GM23338 (cell line): ENCODE measurements around the gene MYO7B. TPM values are rescaled to one million over a fixed set of nuclear protein-coding genes. Genes with fewer than 3 reads are reported as not detected.

ENCODE experiments used
- ATAC-seq: fragments of 200-7000 bp; cut with Tn5 transposase; 3 replicates; pipeline ENCODE4 v1.9.1; 2020
- DNase-seq: peaks from one replicate; pipeline ENCODE4 v3.0.0-alpha.2; 2015; ENCODE audit warnings: low spot score
- H2AFZ ChIP-seq: fragments of 200-600 bp; sonication (generic); 2 replicates; pipeline ENCODE4 v1.8.0; 2016; ENCODE audit warnings: antibody characterized with exemption, mild to moderate bottlenecking, moderate library complexity
- H3F3A ChIP-seq: fragments of 200-600 bp; sonication (generic); replicated peaks from 2 replicates; pipeline ENCODE4 v1.8.0; 2017; ENCODE audit warnings: antibody characterized with exemption, mixed run types, low read depth
- H3K27ac ChIP-seq: fragments of 200-600 bp; sonication (generic); 2 replicates; pipeline ENCODE4 v1.6.1; 2016; ENCODE audit warnings: low read depth
- H3K27me3 ChIP-seq: fragments of 200-600 bp; sonication (generic); 2 replicates; pipeline ENCODE4 v1.8.0; 2016; ENCODE audit warnings: mild to moderate bottlenecking, mixed run types, moderate library complexity; ENCODE audit not compliant: insufficient read depth
- H3K36me3 ChIP-seq: fragments of 200-600 bp; sonication (generic); 2 replicates; pipeline ENCODE4 v1.8.0; 2016; ENCODE audit warnings: mild to moderate bottlenecking; ENCODE audit not compliant: insufficient read depth
- H3K4me1 ChIP-seq: fragments of 200-600 bp; sonication (generic); 2 replicates; pipeline ENCODE4 v1.8.0; 2016; ENCODE audit warnings: mild to moderate bottlenecking, moderate library complexity; ENCODE audit not compliant: insufficient read depth
- H3K4me2 ChIP-seq: fragments of 200-600 bp; sonication (generic); 2 replicates; pipeline ENCODE4 v1.7.1; 2017; ENCODE audit warnings: mixed run types
- H3K4me3 ChIP-seq: fragments of 200-600 bp; sonication (generic); 2 replicates; pipeline ENCODE4 v1.6.1; 2016; ENCODE audit warnings: mixed run types
- H3K79me2 ChIP-seq: fragments of 200-600 bp; sonication (generic); replicated peaks from 2 replicates; pipeline ENCODE4 v1.8.0; 2017; ENCODE audit warnings: mild to moderate bottlenecking; ENCODE audit not compliant: insufficient read depth
- H3K9me2 ChIP-seq: fragments of 200-600 bp; sonication (generic); 2 replicates; pipeline ENCODE4 v1.8.0; 2017; ENCODE audit not compliant: insufficient read depth
- H4K20me1 ChIP-seq: fragments of 200-600 bp; sonication (generic); replicated peaks from 2 replicates; pipeline ENCODE4 v1.8.0; 2017; ENCODE audit warnings: mild to moderate bottlenecking; ENCODE audit not compliant: insufficient read depth
- H3K27ac Mint-ChIP-seq: 2 replicates; pipeline ENCODE4 v1.8.0; 2020; ENCODE audit warnings: inconsistent platforms, mild to moderate bottlenecking, moderate library complexity, mixed read lengths
- H3K27me3 Mint-ChIP-seq: 3 replicates; pipeline ENCODE4 v1.8.0; 2022; ENCODE audit warnings: low read depth, mild to moderate bottlenecking, moderate library complexity, mixed read lengths, inconsistent platforms; ENCODE audit not compliant: insufficient read depth, poor library complexity
- H3K36me3 Mint-ChIP-seq: 3 replicates; pipeline ENCODE4 v1.8.0; 2021; ENCODE audit warnings: low read depth, mild to moderate bottlenecking, inconsistent platforms, moderate library complexity, mixed read lengths
- H3K4me1 Mint-ChIP-seq: 3 replicates; pipeline ENCODE4 v1.8.0; 2020; ENCODE audit warnings: mild to moderate bottlenecking, inconsistent platforms, mixed read lengths
- H3K4me3 Mint-ChIP-seq: 3 replicates; pipeline ENCODE4 v1.8.0; 2021; ENCODE audit warnings: moderate library complexity, mild to moderate bottlenecking, inconsistent platforms, mixed read lengths
- H3K9me3 Mint-ChIP-seq: 3 replicates; pipeline ENCODE4 v1.8.0; 2020; ENCODE audit warnings: moderate library complexity, mild to moderate bottlenecking, inconsistent platforms, mixed read lengths
- CREB1 ChIP-seq: fragments of 250-450 bp; sonication (Bioruptor Pico); IDR thresholded peaks from 2 replicates; pipeline ENCODE4 v1.5.0; 2020; ENCODE audit warnings: low read depth, mild to moderate bottlenecking, moderate library complexity
- CTCF ChIP-seq, 2 experiments: fragments of 200-600 bp in 1 of 2; sonication (generic) in 1 of 2; conservative IDR thresholded peaks; 2 replicates each; pipeline versions ENCODE4 v1.5.1 to v1.6.1; 2016 to 2017; ENCODE audit warnings: antibody characterized with exemption in 2 of 2, low read depth in 2 of 2, mild to moderate bottlenecking in 2 of 2, moderate library complexity in 1 of 2
- ETS1 ChIP-seq: IDR thresholded peaks from 2 replicates; pipeline ENCODE4 v1.6.1; 2016; ENCODE audit warnings: antibody characterized with exemption
- EZH2 ChIP-seq: fragments of 200-600 bp; sonication (generic); IDR thresholded peaks from one replicate; pipeline ENCODE4 v1.8.0; 2017; ENCODE audit warnings: antibody characterized with exemption, mild to moderate bottlenecking, low read depth; ENCODE audit not compliant: unreplicated experiment
- EZH2phosphoT487 ChIP-seq: fragments of 200-600 bp; sonication (generic); IDR thresholded peaks from one replicate; pipeline ENCODE4 v1.8.1; 2018; ENCODE audit warnings: antibody characterized with exemption; ENCODE audit not compliant: unreplicated experiment
- JUNB ChIP-seq: IDR thresholded peaks from one replicate; pipeline ENCODE4 v1.6.1; 2016; ENCODE audit warnings: antibody characterized with exemption; ENCODE audit not compliant: unreplicated experiment
- NANOG ChIP-seq: IDR thresholded peaks from 2 replicates; pipeline ENCODE4 v1.6.1; 2016; ENCODE audit warnings: antibody characterized with exemption, borderline replicate concordance
- POLR2AphosphoS5 ChIP-seq: IDR thresholded peaks from 2 replicates; pipeline ENCODE4 v1.6.1; 2016; ENCODE audit warnings: antibody characterized with exemption, low read depth
- REST ChIP-seq: IDR thresholded peaks from one replicate; pipeline ENCODE4 v1.6.1; 2018; ENCODE audit warnings: antibody characterized with exemption; ENCODE audit not compliant: unreplicated experiment
- STAT1 ChIP-seq: IDR thresholded peaks from one replicate; pipeline ENCODE4 v1.6.1; 2016; ENCODE audit warnings: antibody characterized with exemption; ENCODE audit not compliant: unreplicated experiment
- ZNF114 ChIP-seq: fragments of 250-450 bp; sonication (Bioruptor Pico); IDR thresholded peaks from 2 replicates; pipeline ENCODE4 v1.5.0; 2020; ENCODE audit warnings: mild to moderate bottlenecking, moderate library complexity
- ZNF331 ChIP-seq: fragments of 250-450 bp; sonication (Bioruptor Pico); IDR thresholded peaks from 2 replicates; pipeline ENCODE4 v1.5.0; 2020; ENCODE audit warnings: low read depth, mild to moderate bottlenecking, moderate library complexity
- polyA plus RNA-seq: library from polyadenylated mRNA; unstranded; fragments of >200 nt; fragmentation: Nextera tagmentation; extraction: Ambion mirVana; gene quantifications from 2 replicates; pipeline ENCODE4 v1.2.1, GENCODE V29; 2016
- total RNA-seq: library from RNA; depleted of rRNA; stranded (reverse); fragments of >200 nt; shearing (Covaris generic); gene quantifications from 2 replicates; pipeline ENCODE4 v1.2.3, GENCODE V29; 2014
- TF ChIP-seq, protein P1 (sequence below): fragments of 250-450 bp; sonication (Bioruptor Pico); IDR thresholded peaks from 2 replicates; pipeline ENCODE4 v1.5.0; 2020; ENCODE audit warnings: mild to moderate bottlenecking, moderate library complexity

The MYO7B gene
- total and polyA plus RNA-seq, 2 experiments from 2014 or later = not detected

DNA sequence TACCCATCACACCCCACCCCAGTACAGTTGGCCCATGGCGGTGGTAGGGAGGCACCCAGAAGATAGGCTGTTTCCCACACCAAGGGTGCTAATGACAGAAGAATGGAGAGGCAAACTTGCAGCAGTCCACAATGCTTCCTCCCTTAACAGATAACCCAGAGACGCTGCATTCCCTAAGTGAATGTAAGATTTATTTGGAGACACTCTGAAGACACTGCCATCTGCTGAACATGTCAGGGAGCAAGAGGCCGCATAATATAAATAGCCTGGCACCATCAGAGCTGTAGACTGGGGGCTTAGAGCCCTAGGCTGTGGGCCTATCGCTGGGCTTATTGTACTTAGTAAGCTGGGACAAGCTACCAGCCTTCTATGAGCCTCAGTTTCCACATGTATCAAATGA is 7.0 kb upstream of the MYO7B start:
- no peak overlapping the region for H3K27ac Mint-ChIP-seq
- DNase-seq = peak; percentile 27

More for the DNA sequence above, 7.0 kb upstream of the MYO7B start:
- Histone ChIP-seq H3K4me1 (peaks cover 15% of the 10 kb centered on the region), H4K20me1 (peaks cover 8% of the 10 kb centered on the region; the same call in 1 of the 2 replicates), H3K4me3 (no peak overlapping the region), H3K79me2 (peaks cover 25% of the 10 kb centered on the region), H3K27me3 (no peaks in the 10 kb centered on the region), H3K27ac (no peak overlapping the region), H3K36me3 (0 out of 2 replicates have a peak, but pooled peaks cover 3% of the 10 kb centered on the region), H3F3A (no peaks in the 10 kb centered on the region), H2AFZ (peak overlapping the region; percentile 19; the same call in 1 of the 2 replicates), H3K9me2 (no peaks in the 10 kb centered on the region; the same call in 1 of the 2 replicates), H3K4me2 (no peak overlapping the region)
- peaks cover 12% of the 10 kb centered on the region for H3K27me3 Mint-ChIP-seq
- peaks cover 4% of the 10 kb centered on the region; the same call in 1 of the 3 replicates for H3K9me3 Mint-ChIP-seq
- peaks cover 16% of the 10 kb centered on the region for H3K4me1 Mint-ChIP-seq
- no peak overlapping the region for H3K4me3 Mint-ChIP-seq
- TF ChIP-seq STAT1 (no peak), ZNF114 (CRISPR knock-in tag) (no peak), REST (no peak), ZNF331 (CRISPR knock-in tag) (no peak), JUNB (no peak), POLR2AphosphoS5 (no peak), CREB1 (no peak), ETS1 (no peak), EZH2phosphoT487 (no peak), NANOG (no peak), EZH2 (no peak), CTCF (conservative IDR thresholded peaks at IDR 0.05; ENCODE audit: low read depth in 2 of 2) (no peak; a peak in 1 of 4 replicates)
- TF ChIP-seq, protein P1, sequence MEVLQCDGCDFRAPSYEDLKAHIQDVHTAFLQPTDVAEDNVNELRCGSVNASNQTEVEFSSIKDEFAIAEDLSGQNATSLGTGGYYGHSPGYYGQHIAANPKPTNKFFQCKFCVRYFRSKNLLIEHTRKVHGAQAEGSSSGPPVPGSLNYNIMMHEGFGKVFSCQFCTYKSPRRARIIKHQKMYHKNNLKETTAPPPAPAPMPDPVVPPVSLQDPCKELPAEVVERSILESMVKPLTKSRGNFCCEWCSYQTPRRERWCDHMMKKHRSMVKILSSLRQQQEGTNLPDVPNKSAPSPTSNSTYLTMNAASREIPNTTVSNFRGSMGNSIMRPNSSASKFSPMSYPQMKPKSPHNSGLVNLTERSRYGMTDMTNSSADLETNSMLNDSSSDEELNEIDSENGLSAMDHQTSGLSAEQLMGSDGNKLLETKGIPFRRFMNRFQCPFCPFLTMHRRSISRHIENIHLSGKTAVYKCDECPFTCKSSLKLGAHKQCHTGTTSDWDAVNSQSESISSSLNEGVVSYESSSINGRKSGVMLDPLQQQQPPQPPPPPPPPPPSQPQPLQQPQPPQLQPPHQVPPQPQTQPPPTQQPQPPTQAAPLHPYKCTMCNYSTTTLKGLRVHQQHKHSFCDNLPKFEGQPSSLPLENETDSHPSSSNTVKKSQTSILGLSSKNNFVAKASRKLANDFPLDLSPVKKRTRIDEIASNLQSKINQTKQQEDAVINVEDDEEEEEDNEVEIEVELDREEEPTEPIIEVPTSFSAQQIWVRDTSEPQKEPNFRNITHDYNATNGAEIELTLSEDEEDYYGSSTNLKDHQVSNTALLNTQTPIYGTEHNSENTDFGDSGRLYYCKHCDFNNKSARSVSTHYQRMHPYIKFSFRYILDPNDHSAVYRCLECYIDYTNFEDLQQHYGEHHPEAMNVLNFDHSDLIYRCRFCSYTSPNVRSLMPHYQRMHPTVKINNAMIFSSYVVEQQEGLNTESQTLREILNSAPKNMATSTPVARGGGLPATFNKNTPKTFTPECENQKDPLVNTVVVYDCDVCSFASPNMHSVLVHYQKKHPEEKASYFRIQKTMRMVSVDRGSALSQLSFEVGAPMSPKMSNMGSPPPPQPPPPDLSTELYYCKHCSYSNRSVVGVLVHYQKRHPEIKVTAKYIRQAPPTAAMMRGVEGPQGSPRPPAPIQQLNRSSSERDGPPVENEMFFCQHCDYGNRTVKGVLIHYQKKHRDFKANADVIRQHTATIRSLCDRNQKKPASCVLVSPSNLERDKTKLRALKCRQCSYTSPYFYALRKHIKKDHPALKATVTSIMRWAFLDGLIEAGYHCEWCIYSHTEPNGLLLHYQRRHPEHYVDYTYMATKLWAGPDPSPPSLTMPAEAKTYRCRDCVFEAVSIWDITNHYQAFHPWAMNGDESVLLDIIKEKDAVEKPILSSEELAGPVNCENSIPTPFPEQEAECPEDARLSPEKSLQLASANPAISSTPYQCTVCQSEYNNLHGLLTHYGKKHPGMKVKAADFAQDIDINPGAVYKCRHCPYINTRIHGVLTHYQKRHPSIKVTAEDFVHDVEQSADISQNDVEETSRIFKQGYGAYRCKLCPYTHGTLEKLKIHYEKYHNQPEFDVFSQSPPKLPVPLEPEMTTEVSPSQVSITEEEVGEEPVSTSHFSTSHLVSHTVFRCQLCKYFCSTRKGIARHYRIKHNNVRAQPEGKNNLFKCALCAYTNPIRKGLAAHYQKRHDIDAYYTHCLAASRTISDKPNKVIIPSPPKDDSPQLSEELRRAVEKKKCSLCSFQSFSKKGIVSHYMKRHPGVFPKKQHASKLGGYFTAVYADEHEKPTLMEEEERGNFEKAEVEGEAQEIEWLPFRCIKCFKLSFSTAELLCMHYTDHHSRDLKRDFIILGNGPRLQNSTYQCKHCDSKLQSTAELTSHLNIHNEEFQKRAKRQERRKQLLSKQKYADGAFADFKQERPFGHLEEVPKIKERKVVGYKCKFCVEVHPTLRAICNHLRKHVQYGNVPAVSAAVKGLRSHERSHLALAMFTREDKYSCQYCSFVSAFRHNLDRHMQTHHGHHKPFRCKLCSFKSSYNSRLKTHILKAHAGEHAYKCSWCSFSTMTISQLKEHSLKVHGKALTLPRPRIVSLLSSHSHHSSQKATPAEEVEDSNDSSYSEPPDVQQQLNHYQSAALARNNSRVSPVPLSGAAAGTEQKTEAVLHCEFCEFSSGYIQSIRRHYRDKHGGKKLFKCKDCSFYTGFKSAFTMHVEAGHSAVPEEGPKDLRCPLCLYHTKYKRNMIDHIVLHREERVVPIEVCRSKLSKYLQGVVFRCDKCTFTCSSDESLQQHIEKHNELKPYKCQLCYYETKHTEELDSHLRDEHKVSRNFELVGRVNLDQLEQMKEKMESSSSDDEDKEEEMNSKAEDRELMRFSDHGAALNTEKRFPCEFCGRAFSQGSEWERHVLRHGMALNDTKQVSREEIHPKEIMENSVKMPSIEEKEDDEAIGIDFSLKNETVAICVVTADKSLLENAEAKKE = no peak
- no peak for ATAC-seq
- peaks cover 6% of the 10 kb centered on the region for H3K36me3 Mint-ChIP-seq
